Stimulated activated CD8-positive, alpha-beta memory T cell treated with anti-CD3 and anti-CD28 coated beads, Interleukin-4, amount 100 ng/mL, for 1 hour (primary cell): ENCODE data around the gene RGS19.

Experiments used
- DNase-seq, 2 donors: peaks; one replicate each; pipeline ENCODE4 v3.0.0-alpha.2; 2020; ENCODE audit warnings: low read depth in 2 of 2, low spot score in 1 of 2

RGS19 gene

GRCh38 chr20:64065062-64065973, 14.0 kb downstream of the RGS19 start:
- no peak for DNase-seq

GRCh38 chr20:64064145-64064698, 15.1 kb downstream of the RGS19 start:
- no peak for DNase-seq

GRCh38 chr20:64063389-64064144, 15.8 kb downstream of the RGS19 start:
- no peak for DNase-seq

GRCh38 chr20:64062596-64063388, 16.5 kb downstream of the RGS19 start, which contains the start of gene TCEA2:
Gene TCEA2 (plus strand): TSS chr20:64063198. CDS start chr20:64063313, 115 bp downstream.
- peak; percentile 83 to 89 for DNase-seq

- no peak for DNase-seq
These were observed 17.1 kb downstream of the RGS19 start for GRCh38 chr20:64062276-64062595.

- no peak for DNase-seq
These were observed 20.8 kb downstream of the RGS19 start for GRCh38 chr20:64058536-64058935.

GRCh38 chr20:64057628-64058498, 21.5 kb downstream of the RGS19 start:
- peak; percentile 56 to 63 for DNase-seq

- no peak for DNase-seq
These were observed 22.3 kb downstream of the RGS19 start for GRCh38 chr20:64056889-64057627.

- no peak for DNase-seq
These were observed 22.8 kb downstream of the RGS19 start for GRCh38 chr20:64056639-64056888.

- no peak for DNase-seq
These were observed 23.3 kb downstream of the RGS19 start for GRCh38 chr20:64055893-64056638.

- no peak for DNase-seq
These were observed 23.9 kb downstream of the RGS19 start for GRCh38 chr20:64055396-64055892.

GRCh38 chr20:64053841-64054661, 25.3 kb downstream of the RGS19 start:
- DNase-seq, result no peak

- DNase-seq, result no peak
These were observed 26.1 kb downstream of the RGS19 start for GRCh38 chr20:64052987-64053840.

GRCh38 chr20:64052326-64052722, 27.0 kb downstream of the RGS19 start:
- no peak for DNase-seq

- no peak for DNase-seq
These were observed 27.6 kb downstream of the RGS19 start for GRCh38 chr20:64051561-64052325.

- DNase-seq, result no peak
These were observed 28.3 kb downstream of the RGS19 start for GRCh38 chr20:64051033-64051452.
